EL (cell line): ENCODE data around the gene PLEKHA6.
"Not testable (repeated sequence)": the region's sequence is repeated elsewhere in the genome, so short reads cannot be mapped to it uniquely, and the experiment has no call there.

Experiments used
- DNase-seq: peaks from one replicate; pipeline ENCODE4 v3.0.0-alpha.2; 2016

PLEKHA6 gene

DNA sequence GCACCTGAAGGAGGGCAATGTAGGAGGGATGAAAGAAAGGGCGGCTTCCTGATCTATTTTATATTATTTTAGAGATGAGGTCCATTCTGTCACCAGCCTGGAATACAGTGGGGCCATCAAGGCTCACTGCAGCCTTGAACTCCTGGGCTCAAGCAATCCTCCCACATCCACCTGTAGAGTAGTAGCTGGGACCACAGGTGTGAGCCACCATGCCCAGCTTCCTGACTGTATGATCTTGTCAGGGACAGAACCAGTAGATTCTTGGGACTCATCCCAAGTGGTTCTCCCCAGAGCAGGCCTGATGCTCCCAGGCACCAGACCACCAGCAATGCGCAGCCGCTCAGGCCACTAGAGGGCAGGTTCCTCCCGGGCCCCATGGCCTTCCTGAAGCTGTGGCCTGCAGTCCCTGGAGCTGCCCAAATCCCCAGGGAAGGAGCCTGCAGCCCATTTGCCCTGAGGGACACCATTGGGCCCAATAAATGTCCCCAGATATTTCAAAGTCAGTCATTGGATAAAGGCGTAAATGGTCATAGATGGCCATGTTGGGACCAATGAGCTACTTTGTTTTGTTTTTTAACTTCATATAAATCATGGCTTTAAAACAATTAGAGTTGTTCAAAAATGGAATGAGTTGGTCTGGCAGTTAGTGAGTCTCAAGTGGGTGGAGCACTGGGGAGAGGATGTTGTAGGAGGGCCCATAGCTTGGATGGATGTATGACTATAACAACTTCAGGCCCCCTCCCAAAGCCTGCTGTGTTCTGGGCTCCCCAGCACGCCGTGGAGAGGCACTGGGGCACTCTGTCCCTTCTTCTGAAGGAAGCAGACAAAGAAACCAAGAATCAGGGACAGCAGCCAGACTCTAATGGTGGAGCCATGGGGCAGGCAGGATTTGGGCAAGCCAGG, 101.3 kb downstream of the PLEKHA6 start:
- peak; percentile 74 for DNase-seq

DNA sequence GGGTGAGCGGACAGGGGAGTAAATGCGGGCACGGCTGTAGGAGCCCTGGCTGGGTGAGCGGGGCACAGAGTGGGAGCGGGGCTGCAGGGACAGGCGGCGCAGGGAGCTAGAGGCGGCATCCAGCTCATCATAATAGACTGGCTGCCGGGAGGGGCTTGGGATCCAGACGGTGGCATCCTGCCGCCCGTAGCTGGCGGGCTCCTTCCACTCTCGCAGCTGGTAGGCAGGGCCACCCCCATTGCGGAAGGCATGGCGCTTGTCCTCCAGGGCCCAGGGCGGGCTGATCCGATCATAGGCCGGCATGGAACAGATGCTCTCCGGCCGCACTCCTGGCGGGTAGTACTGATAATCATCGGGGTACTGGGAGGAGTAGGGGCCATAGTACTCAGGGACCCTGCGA, 102.3 kb downstream of the PLEKHA6 start:
- no peak for DNase-seq

DNA sequence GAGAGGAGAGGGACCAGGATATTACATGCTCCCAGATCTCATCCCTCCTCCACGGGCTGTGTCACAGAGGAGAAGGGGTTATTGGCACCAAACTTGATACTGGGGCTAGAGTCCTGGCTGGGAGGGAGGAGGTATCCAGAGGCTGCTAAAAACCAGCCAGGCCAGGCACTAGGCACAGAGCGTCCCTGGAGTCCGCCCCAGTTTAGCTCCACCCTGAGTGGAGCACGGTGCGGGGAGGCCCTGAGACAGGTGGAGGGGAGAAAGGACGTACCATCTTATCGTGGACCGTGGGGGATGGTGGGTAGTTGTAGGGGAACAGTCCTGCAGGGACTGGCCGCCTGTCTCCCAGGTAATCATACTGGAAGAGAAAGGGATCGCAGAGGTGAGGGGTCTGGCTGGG, 103.2 kb downstream of the PLEKHA6 start:
- no peak for DNase-seq

DNA sequence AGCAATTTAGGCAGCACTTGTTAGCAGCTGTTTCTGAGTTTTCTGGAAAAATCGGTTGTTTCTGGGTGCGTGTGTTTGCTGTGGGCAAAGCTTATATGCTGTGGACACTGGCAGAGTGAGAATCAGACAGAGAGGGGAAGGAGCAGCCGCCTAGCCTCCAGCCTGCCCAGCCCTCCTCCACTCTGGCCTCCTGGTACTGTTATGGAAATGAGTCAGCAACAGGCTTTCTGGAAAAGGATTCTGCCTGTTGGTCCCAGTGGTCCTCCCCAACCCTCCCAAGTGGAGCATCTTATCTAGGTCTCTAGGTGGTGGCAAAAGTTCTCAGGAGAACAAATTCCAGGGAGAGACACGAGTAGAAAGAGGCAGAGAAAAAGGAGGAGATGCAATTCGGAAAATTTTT, 103.8 kb downstream of the PLEKHA6 start:
- DNase-seq = peak; percentile 38

DNA sequence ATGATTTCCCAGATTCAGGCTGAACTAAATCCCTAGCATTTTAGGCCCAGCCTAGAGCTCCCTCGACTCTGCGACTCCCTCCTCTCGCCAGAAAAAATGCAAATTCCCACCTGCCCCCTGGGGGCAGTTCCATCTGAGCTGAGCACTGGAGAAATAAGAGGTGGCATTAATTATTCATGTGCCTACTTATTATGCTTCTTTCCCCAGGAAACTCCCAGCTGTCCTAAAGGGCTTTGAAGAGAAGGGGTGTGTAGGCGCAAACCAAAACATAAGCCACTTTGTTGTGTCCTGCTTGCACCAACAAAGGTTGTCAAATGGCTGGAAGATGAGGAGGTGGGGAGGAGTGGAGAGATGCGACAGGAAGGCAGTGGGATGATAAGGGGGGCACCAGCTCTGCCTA, 104.5 kb downstream of the PLEKHA6 start:
- no peak for DNase-seq

DNA sequence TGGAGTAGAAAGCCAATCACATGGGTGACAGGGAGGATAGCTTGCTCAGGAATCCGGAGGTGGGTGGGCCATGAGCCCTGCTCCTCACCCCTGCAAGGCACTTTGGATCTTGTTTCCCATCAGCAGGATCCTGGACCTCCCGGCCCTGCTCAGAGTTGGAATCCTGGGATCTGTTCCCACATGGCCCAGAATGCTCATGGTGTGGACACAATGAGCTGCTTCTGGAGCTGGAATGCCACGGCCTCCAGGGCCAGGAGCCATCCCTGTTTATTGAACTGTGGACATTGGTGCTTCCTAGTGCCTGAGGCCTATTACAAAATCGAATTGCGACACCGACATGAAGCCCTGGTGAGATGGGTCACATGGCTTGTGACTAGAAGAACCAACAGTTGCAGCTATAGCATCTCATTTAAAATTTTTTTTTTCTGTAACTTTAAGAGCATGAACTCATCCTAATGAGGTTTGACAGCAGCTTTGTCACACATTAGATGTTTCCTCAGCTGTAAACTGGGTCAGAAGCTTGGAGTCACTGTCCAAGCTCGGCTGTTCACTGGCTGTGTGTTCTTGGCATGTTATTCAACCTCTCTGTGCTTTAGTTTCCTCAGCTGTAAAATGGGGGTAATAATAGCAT, 105.6 kb downstream of the PLEKHA6 start:
- peak; percentile 78 for DNase-seq

DNA sequence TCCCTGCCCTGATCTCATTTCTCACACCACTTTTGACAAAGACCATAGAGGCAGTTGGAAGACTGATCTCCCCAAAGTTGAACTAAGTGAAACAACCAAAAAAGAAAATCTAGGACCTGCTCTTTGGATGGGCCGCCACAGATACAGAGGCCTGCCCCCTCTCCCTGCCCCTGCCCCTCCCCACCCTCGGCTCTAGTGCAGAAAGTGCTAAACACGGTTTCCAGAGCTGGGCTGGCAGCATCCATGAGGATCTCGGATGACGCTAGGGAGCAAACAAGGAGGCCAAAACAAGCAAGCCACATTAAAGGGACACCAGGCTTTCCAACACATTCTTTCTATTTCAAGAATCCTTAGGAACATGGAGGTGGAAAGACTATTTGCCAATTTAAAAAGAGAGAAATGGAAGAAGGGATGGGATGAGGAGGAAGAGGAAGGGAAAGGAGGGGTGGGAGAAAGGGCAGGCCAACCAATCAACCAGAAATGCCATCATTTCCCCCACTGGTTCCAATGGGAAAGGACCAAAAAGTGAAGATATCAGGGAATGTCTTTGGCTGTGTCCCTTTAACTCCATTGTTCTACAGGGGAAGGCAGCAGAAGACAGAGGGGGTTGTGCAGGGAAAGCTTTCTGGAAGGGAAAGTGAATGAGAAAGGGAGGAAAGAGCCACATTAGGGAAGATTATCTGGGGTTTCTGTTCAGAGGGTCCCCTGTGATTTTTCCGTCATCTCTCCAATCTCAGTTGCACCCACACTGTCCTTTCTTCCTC, 107.6 kb downstream of the PLEKHA6 start:
- DNase-seq = no peak

DNA sequence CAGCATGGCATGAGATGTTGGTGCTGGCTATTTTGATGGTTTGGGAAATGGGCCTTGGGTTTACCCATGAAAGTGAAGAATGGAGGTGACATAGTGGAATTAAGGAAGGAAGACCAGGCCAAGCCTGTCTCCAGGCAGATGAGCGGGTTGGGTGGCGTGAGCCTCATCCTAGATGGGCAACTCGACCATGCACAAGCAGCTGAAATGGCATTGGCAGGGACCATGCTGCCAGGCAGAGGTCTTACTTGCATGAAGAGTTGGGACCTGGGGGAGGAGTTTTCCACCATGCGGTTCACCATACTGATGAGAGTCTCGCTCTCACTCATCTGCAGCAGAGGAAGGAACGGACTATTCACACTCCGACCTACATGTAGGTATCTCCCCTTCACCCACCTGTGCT, 108.4 kb downstream of the PLEKHA6 start:
- no peak for DNase-seq

DNA sequence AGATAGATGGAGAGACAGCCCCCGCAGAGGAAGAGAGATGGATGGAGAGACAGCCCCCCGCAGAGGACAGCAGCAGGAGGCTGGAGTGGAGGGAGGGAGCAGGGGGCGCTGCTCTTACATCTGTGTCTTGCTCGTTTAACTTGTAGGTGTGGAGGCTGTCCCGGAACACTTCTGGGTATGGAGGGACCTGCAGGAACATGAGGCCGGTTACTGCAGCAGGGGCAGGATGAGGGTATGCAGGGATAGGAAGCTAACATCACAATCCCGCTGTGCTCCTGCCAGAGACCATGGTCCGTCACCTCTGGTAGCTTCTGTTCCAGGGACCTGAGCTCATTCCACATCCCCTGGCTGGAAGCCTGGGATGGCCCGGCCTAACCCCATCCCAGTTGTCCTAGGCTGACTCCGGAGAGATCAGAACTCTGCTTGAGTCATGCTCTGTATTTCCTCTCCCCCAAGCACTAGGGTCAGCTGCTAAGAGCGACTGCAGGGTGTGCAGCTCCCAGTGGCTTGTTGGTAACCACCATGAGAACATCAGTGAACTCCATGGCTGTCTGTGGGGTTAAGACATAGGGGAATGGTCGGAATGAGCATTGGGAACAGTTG, 109.2 kb downstream of the PLEKHA6 start:
- DNase-seq = no peak

DNA sequence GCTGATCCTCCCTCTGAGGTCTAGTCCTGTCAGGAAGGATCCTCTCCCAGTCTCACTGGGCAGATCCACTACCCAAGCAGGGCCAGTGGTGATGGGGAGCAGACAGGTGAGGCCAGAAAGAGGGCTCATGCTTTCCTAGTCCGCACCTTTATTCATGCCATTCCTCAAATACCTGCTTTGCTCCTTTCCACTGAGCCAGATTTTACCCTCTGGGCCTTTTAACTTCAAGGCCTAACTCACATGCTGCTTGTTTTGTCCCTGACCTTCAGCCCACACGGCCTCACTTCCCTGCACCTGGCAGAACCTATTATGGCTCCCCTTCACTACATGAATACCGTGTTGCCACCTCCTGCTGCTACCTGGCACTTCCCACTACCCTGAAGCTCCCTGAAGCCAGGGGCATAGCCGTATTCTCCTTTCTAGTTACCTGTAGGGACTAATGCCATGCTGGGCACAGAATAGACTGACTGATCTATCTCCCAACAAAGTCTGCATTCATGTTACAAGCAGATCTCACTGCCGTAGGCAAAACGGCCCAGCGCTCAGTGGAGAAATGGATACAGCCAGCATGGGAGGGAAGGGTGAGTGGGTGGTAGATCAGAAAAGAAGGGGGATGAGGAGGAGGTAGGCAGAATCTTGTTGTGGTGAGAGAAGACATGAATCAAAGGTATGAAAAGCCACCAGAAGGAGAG, 109.8 kb downstream of the PLEKHA6 start:
- no peak for DNase-seq

DNA sequence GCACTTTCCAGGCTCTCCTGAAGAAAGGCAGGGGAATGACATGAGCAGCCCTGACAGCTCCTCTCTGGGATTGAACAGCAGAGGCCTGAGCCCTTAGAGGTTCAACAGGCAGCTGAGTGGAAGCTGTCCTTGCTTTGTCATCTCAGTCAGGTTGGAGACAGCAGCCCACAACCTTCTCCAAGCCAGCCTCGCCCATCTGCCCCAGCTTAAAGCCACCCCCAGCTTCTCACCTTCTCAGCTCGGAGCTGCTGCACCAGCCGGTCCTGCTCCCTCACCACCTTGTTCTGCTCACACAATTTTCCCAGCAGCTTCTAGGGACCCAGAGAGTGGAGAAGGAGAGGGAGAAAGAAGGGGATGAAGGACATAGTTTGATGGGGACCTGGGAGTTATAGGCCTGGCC, 110.8 kb downstream of the PLEKHA6 start:
- no peak for DNase-seq

DNA sequence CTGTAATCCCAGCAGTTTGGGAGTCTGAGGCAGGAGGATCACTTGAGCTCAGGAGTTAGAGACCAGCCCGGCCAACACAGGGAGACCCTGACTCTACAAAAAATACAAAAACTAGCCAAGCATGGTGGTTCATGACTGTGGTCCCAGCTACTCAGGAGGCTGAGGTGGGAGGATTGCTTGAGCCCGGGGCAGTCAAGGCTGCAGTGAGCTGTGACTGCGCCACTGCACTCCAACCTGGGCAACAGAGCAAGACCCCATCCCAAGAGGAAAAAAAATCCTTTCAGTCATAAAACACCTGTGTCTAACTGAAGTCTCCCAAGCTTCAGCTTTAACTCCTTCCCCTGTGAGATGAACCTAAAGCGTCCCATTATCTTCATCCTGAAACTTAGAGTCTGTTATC, 112.9 kb downstream of the PLEKHA6 start:
- no peak for DNase-seq

DNA sequence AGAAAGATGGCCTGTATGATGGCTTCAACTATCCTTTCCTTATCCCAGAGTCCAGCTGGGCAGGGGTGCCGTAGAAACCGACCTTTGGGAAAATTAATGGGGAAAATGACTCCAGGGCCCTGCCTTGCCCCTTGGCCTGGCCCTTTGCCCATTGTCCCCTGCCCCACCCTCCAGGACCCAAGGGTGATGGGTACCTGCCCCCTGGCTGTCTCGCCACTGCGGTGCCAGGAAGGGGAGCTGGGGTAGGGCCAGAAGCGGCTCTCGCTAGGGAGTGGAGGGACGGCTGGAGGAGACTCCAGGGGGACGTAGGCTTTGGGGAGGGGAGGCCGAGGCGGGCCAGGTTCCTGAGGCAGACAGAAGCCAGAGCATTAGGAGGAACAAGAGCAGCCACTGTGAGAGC, 116.8 kb downstream of the PLEKHA6 start:
- no peak for DNase-seq

DNA sequence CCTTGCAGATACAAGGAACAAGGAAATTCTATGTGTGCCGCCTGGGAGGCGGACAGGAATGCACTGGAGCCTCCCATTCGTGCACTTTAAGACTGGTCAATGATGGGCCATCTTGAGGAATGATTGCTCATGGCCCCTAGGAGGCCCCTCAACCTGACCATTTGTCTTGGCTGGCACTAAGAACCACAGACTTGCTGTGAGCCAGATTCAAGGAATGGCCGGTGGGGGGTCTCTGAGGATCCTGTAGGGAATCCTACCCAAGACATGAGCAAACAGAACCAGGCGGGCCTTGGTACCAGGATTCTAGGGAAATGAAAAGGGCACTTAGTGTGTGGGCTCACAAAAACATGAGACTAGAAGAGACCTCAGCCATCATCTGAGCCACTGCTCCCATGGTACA, 117.8 kb downstream of the PLEKHA6 start:
- no peak for DNase-seq

DNA sequence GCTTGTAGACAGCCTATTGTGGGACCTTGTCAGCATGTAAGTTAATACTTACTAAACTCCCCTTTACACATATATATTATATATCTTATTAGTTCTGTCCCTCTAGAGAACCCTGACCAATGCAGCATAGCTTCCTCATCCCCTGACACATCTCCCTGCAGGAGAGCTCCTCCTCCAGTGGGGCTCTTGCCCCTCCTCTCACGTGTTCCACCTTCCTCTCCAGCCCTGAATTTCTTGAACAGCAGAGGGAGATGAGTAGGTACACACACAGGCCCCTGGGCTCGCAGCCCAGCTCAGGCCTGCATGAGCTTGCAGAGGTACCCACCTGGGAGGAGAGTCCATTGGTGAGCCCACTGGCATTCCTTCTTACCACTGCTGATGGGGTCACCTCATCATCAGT, 118.7 kb downstream of the PLEKHA6 start:
- no peak for DNase-seq

DNA sequence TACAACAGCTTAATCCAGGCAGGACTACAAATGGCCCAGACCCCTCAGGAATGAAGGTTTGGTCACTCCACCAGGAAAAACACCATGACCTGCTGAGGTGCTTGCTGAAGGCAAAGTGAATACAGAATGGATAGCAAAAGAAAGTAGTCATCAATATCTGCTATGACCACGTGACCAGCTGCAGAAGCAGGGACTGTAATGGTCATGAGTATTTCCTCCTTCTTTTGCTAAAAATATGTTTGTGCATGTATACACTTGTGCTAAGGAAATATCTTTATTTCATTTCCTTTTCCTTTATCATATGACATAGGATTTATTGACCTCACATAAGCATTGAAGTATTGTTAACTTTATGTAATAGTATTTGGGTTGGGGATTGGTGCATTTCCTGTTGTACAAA, 119.5 kb downstream of the PLEKHA6 start:
- DNase-seq = no peak

DNA sequence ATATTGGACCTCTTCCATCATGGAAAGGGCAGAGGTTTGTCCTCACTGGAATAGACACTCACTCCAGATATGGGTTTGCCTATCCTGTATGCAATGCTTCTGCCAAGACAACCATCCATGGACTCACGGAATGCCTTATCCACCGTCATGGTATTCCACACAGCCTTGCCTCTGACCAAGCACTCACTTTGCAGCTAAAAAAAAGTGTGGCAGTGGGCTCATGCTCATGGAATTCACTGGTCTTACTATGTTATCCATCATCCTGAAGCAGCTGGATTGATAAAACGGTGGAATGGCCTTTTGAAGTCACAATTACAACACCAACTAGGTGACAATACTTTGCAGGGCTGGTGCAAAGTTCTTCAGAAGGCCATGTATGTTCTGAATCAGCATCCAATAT, 120.3 kb downstream of the PLEKHA6 start:
- not testable (repeated sequence) for DNase-seq

DNA sequence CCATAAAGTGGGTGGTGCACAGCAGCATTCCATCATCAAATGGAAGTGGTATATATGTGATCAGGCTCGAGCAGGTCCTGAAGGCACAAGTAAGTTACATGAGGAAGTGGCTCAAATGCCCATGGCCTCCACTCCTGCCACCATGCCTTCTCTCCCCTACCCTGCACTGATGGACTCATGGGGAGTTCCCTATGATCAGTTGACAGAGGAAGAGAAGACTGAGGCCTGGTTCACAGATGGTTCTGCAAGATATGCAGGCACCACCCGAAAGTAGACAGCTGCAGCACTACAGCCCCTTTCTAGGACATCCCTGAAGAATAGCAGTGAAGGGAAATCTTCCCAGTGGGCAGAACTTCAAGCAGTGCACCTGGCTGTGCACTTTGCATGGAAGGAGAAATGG, 121.2 kb downstream of the PLEKHA6 start:
- not testable (repeated sequence) for DNase-seq

DNA sequence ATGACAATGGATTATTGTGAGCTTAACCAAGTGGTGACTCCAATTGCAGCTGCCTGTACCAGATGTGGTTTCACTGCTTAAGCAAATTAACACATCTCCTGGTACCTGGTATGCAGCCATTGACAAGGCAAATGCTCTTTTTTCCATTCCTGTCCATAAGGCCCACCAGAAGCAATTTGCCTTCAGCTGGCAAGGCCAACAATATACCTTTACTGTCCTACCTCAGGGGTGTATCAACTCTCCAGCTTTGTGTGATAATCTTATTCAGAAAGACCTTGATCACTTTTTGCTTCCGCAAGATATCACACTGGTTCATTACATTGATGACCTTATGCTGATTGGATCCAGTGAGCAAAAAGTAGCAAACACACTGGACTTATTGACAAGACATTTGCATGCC, 122.2 kb downstream of the PLEKHA6 start:
- DNase-seq = not testable (repeated sequence)

DNA sequence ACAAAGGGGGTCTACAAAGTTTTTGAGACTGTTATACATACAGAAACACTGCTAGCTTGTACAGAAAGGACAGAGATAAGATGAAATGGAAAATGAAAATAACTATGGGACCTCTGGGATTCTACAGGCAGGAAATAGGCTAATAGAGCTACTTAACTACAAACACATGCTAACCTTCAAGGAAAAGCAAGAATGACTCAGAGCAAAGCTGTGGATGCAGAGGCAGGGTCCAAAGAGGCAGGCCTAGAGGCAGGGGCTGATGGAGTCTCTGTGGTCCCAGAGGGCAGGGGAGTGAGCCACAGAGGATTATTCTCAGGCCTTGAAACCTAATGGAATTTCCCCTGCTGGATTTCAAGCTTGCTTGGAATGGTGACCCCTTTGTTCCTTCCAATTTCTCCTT, 127.2 kb downstream of the PLEKHA6 start:
- DNase-seq = peak; percentile 48

DNA sequence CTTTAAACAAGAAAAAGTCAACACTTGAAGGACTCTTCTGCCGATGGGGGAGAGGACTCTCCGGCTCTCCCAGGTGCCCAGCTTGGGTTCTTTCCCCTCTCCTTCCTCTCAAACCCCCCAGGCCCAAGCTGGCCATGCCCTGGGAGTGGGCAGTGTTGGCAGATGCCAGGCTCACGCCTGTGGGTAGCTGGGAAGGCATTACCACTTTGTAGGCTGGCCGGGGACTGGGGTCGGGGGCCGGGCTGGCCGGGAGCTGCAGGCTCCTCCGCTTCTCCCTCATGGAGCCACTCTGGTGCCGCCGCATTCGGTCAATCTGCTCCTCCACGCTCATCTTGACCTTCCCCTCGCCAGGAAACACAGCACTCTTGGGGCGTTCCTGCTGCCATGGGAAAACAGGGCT, 129.5 kb downstream of the PLEKHA6 start:
- DNase-seq = no peak

DNA sequence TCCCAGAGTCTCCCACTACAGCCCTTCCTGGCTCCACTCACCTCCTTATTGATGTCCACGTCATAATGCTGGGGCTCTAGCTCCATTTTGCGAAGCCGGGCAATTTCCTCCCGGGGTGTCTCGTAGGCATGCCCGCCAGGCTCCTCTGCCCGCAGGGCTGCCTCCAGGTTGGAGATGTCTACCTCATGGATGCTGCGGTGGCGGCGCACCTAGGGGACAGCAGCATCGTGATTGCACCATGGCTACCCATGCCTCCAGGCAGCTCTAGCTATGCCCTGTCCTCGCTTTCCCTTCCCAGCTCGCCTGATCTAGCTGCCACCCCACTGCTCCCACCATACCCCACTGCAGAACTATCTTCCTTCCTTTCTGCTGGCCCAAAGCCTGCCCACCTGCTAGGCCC, 130.8 kb downstream of the PLEKHA6 start:
- DNase-seq = no peak
